Measurements from ENCODE around the gene CKMT2.

The CKMT2 gene

DNA sequence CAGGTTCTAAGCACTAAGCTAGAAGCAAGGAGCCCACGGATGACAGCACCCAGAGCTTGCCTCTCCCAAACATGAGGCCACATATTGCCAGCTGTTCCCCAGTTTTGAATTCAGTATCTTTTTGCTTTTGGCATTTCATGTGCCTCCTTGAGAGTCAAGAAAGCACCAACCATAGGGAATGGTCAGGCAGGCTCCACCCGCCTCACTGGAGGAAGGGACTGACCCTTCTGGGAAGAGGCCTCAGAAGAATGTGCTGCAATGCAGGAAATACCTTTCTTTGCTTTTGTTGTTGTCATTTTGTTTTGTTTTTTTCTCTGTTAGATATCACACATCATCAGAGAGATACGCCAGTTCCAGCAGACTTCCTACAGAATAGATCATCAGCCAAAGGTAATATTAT lies 13.7 kb upstream of the CKMT2 start:
- no peaks in the 10 kb centered on the region for H3K4me1 ChIP-seq (ENCODE audit: control insufficient read depth, low read depth, low read length)
- H3K27me3 ChIP-seq (ENCODE audit: control insufficient read depth, insufficient read depth, low read length): no peaks in the 10 kb centered on the region
- no peaks in the 10 kb centered on the region for H3K36me3 ChIP-seq (ENCODE audit: control insufficient read depth, low read depth, low read length)
- H3K27ac ChIP-seq (ENCODE audit: low read length): no peak overlapping the region
- H3K9me3 ChIP-seq (ENCODE audit: control insufficient read depth, low read depth, low read length): no peaks in the 10 kb centered on the region
- H3K4me3 ChIP-seq (ENCODE audit: low read length): no peak overlapping the region
- no peak overlapping the region for H3K9ac ChIP-seq (ENCODE audit: low read length)

DNA sequence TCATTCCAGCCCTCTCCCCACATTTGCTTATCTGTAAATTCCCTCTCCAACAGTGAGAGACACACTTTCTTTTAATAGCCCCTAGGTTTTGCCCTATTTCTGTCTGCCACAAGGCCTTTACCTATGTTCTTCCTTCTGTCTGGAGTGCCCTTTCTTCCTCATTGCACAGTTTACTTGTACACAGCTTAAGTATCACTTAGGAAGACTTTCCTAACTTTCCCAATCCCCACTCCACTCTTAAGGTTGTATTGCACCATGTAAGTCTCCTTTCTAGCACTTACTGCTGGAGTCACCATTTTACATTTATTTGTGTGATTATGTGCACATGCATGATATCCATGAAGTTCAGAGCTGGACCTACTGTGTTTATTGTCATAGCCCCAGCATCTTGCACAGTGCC lies 10.8 kb upstream of the CKMT2 start:
- H3K9ac ChIP-seq (ENCODE audit: low read length): no peak overlapping the region
- no peaks in the 10 kb centered on the region for H3K36me3 ChIP-seq (ENCODE audit: control insufficient read depth, low read depth, low read length)
- H3K27ac ChIP-seq (ENCODE audit: low read length): no peak overlapping the region
- H3K4me3 ChIP-seq (ENCODE audit: low read length): no peak overlapping the region
- no peaks in the 10 kb centered on the region for H3K9me3 ChIP-seq (ENCODE audit: control insufficient read depth, low read depth, low read length)
- no peaks in the 10 kb centered on the region for H3K27me3 ChIP-seq (ENCODE audit: control insufficient read depth, insufficient read depth, low read length)
- no peaks in the 10 kb centered on the region for H3K4me1 ChIP-seq (ENCODE audit: control insufficient read depth, low read depth, low read length)

- no peaks in the 10 kb centered on the region for H3K36me3 ChIP-seq (ENCODE audit: control insufficient read depth, low read depth, low read length)
- no peak overlapping the region for H3K4me3 ChIP-seq (ENCODE audit: low read length)
- no peak overlapping the region for H3K9ac ChIP-seq (ENCODE audit: low read length)
- H3K27me3 ChIP-seq (ENCODE audit: control insufficient read depth, insufficient read depth, low read length): no peaks in the 10 kb centered on the region
- no peaks in the 10 kb centered on the region for H3K9me3 ChIP-seq (ENCODE audit: control insufficient read depth, low read depth, low read length)
- H3K27ac ChIP-seq (ENCODE audit: low read length): no peak overlapping the region
- no peaks in the 10 kb centered on the region for H3K4me1 ChIP-seq (ENCODE audit: control insufficient read depth, low read depth, low read length)
Observed at GRCh38 chr5:81225463-81225862, 7.7 kb upstream of the CKMT2 start.

GRCh38 chr5:81226286-81226685 lies 6.8 kb upstream of the CKMT2 start:
- Histone ChIP-seq H3K9ac (ENCODE audit: low read length) (no peak overlapping the region), H3K36me3 (ENCODE audit: control insufficient read depth, low read depth, low read length) (no peaks in the 10 kb centered on the region), H3K27ac (ENCODE audit: low read length) (no peak overlapping the region), H3K4me3 (ENCODE audit: low read length) (no peak overlapping the region), H3K9me3 (ENCODE audit: control insufficient read depth, low read depth, low read length) (no peaks in the 10 kb centered on the region), H3K4me1 (ENCODE audit: control insufficient read depth, low read depth, low read length) (no peaks in the 10 kb centered on the region), H3K27me3 (ENCODE audit: control insufficient read depth, insufficient read depth, low read length) (no peaks in the 10 kb centered on the region)

GRCh38 chr5:81226949-81227348 lies 6.2 kb upstream of the CKMT2 start:
- H3K4me3 ChIP-seq (ENCODE audit: low read length): no peak overlapping the region
- H3K27ac ChIP-seq (ENCODE audit: low read length): no peak overlapping the region
- H3K9me3 ChIP-seq (ENCODE audit: control insufficient read depth, low read depth, low read length): no peaks in the 10 kb centered on the region
- H3K27me3 ChIP-seq (ENCODE audit: control insufficient read depth, insufficient read depth, low read length): no peaks in the 10 kb centered on the region
- no peaks in the 10 kb centered on the region for H3K4me1 ChIP-seq (ENCODE audit: control insufficient read depth, low read depth, low read length)
- H3K36me3 ChIP-seq (ENCODE audit: control insufficient read depth, low read depth, low read length): no peaks in the 10 kb centered on the region
- no peak overlapping the region for H3K9ac ChIP-seq (ENCODE audit: low read length)

DNA sequence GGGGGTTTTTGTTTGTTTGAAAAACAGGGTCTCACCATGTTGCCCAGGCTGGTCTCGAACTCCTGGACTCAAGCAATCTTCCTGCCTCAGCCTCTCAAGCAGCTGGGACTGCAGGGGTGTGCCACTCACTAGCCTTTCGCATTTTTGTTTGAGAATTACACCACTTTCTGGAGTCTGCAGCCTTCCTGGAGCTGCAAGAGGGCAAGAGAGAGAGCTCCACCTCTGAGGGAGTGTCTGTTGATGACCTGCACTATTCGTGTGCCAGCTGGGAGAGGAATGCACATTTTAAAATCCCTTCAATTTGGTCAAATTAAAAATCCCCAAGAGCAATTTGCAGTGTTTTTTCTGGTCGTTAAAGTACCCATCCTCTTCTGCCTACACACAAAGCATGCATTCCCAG lies 5.0 kb upstream of the CKMT2 start:
- Histone ChIP-seq H3K36me3 (ENCODE audit: control insufficient read depth, low read depth, low read length) (no peaks in the 10 kb centered on the region), H3K27me3 (ENCODE audit: control insufficient read depth, insufficient read depth, low read length) (no peaks in the 10 kb centered on the region), H3K4me3 (ENCODE audit: low read length) (no peak overlapping the region), H3K27ac (ENCODE audit: low read length) (no peak overlapping the region), H3K9me3 (ENCODE audit: control insufficient read depth, low read depth, low read length) (no peaks in the 10 kb centered on the region), H3K9ac (ENCODE audit: low read length) (no peak overlapping the region), H3K4me1 (ENCODE audit: control insufficient read depth, low read depth, low read length) (peaks cover 6% of the 10 kb centered on the region)

GRCh38 chr5:81230416-81230815 lies 2.7 kb upstream of the CKMT2 start:
- Histone ChIP-seq H3K4me1 (ENCODE audit: control insufficient read depth, low read depth, low read length) (peaks cover 23% of the 10 kb centered on the region), H3K36me3 (ENCODE audit: control insufficient read depth, low read depth, low read length) (peaks cover 2% of the 10 kb centered on the region), H3K9me3 (ENCODE audit: control insufficient read depth, low read depth, low read length) (no peaks in the 10 kb centered on the region), H3K4me3 (ENCODE audit: low read length) (no peak overlapping the region), H3K27me3 (ENCODE audit: control insufficient read depth, insufficient read depth, low read length) (no peaks in the 10 kb centered on the region), H3K27ac (ENCODE audit: low read length) (no peak overlapping the region), H3K9ac (ENCODE audit: low read length) (no peak overlapping the region)

GRCh38 chr5:81232464-81233079 lies 550 bp upstream of the CKMT2 start:
- no peak overlapping the region for H3K9ac ChIP-seq (ENCODE audit: low read length)

DNA sequence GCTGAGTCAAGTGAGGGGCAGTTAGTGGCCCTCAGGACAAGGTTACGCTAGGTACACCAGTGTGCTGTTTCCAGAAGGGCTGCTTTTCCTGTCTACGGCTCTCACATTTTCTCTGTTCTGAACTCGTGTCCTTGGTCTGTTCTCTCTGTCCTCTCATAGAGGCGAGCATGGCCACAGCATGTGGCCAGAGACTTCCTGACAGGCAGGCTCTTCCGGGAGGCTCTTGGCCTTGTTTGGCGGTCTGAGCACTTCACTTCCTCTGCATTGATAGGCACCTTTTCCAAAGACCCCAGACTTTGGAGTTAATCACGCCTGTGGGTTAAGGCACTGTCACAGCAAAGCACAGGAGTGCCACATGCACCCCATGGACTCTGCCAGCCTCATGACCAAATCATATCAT lies 1.2 kb downstream of the CKMT2 start:
- H3K9me3 ChIP-seq (ENCODE audit: control insufficient read depth, low read depth, low read length): no peaks in the 10 kb centered on the region
- H3K4me1 ChIP-seq (ENCODE audit: control insufficient read depth, low read depth, low read length): peaks cover 23% of the 10 kb centered on the region
- no peak overlapping the region for H3K27ac ChIP-seq (ENCODE audit: low read length)
- H3K36me3 ChIP-seq (ENCODE audit: control insufficient read depth, low read depth, low read length): peaks cover 5% of the 10 kb centered on the region
- no peaks in the 10 kb centered on the region for H3K27me3 ChIP-seq (ENCODE audit: control insufficient read depth, insufficient read depth, low read length)
- H3K9ac ChIP-seq (ENCODE audit: low read length): peak overlapping the region; percentile 65
- no peak overlapping the region for H3K4me3 ChIP-seq (ENCODE audit: low read length)

More at GRCh38 chr5:81232464-81233079, 550 bp upstream of the CKMT2 start:
- no peaks in the 10 kb centered on the region for H3K9me3 ChIP-seq (ENCODE audit: control insufficient read depth, low read depth, low read length)
- peak overlapping the region; percentile 85 for H3K4me3 ChIP-seq (ENCODE audit: low read length)
- H3K36me3 ChIP-seq (ENCODE audit: control insufficient read depth, low read depth, low read length): peaks cover 5% of the 10 kb centered on the region
- H3K27ac ChIP-seq (ENCODE audit: low read length): no peak overlapping the region
- peaks cover 23% of the 10 kb centered on the region for H3K4me1 ChIP-seq (ENCODE audit: control insufficient read depth, low read depth, low read length)
- no peaks in the 10 kb centered on the region for H3K27me3 ChIP-seq (ENCODE audit: control insufficient read depth, insufficient read depth, low read length)

DNA sequence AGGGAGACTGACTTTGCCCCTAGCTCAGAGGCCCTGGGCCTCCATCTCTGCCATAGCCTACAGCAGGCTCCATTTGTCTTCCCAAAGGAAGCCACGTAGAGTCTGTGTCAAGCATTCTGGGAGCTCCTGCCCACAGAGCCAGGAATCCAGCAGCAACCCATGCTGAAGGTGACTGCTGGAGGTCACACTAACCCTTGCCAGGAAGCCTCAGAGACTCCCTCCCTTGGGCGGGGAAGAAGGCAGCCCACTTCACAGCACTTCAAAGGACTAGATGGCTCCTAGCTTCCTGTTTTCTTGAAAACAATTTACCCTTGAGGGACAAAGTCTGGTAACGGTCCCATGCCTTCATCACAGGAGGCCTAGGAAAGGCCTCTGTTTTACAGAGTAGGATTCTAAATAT lies 1.7 kb downstream of the CKMT2 start:
- Histone ChIP-seq H3K36me3 (ENCODE audit: control insufficient read depth, low read depth, low read length) (peaks cover 5% of the 10 kb centered on the region), H3K9ac (ENCODE audit: low read length) (no peak overlapping the region), H3K4me1 (ENCODE audit: control insufficient read depth, low read depth, low read length) (peaks cover 23% of the 10 kb centered on the region), H3K9me3 (ENCODE audit: control insufficient read depth, low read depth, low read length) (no peaks in the 10 kb centered on the region), H3K27me3 (ENCODE audit: control insufficient read depth, insufficient read depth, low read length) (no peaks in the 10 kb centered on the region), H3K27ac (ENCODE audit: low read length) (no peak overlapping the region), H3K4me3 (ENCODE audit: low read length) (no peak overlapping the region)

GRCh38 chr5:81235287-81236072 lies 2.4 kb downstream of the CKMT2 start:
- H3K27ac ChIP-seq (ENCODE audit: low read length): no peak overlapping the region
- no peak overlapping the region for H3K4me3 ChIP-seq (ENCODE audit: low read length)
- H3K4me1 ChIP-seq (ENCODE audit: control insufficient read depth, low read depth, low read length): peaks cover 23% of the 10 kb centered on the region
- no peak overlapping the region for H3K9ac ChIP-seq (ENCODE audit: low read length)
- H3K27me3 ChIP-seq (ENCODE audit: control insufficient read depth, insufficient read depth, low read length): no peaks in the 10 kb centered on the region
- peaks cover 5% of the 10 kb centered on the region for H3K36me3 ChIP-seq (ENCODE audit: control insufficient read depth, low read depth, low read length)
- no peaks in the 10 kb centered on the region for H3K9me3 ChIP-seq (ENCODE audit: control insufficient read depth, low read depth, low read length)

GRCh38 chr5:81238460-81238859 lies 5.3 kb downstream of the CKMT2 start:
- H3K4me3 ChIP-seq (ENCODE audit: low read length): no peak overlapping the region
- no peaks in the 10 kb centered on the region for H3K9me3 ChIP-seq (ENCODE audit: control insufficient read depth, low read depth, low read length)
- H3K27me3 ChIP-seq (ENCODE audit: control insufficient read depth, insufficient read depth, low read length): no peaks in the 10 kb centered on the region
- peaks cover 17% of the 10 kb centered on the region for H3K4me1 ChIP-seq (ENCODE audit: control insufficient read depth, low read depth, low read length)
- peaks cover 5% of the 10 kb centered on the region for H3K36me3 ChIP-seq (ENCODE audit: control insufficient read depth, low read depth, low read length)
- no peak overlapping the region for H3K27ac ChIP-seq (ENCODE audit: low read length)
- H3K9ac ChIP-seq (ENCODE audit: low read length): no peak overlapping the region

All from iPS-18a (cell line).